A549 treated with RU486 at 1 μM for 4 hours (cell line): Measurements from ENCODE around the gene CLEC2A. TPM values are rescaled to one million over a fixed set of nuclear protein-coding genes. Genes with fewer than 3 reads are reported as not detected.

Source experiments
- total RNA-seq: library from RNA; stranded (reverse); fragments of 200-300 nt; extraction: Qiagen RNA extraction; gene quantifications from 5 replicates; pipeline ENCODE4 v1.2.3, GENCODE V29; 2022; ENCODE audit warnings: low read depth

CLEC2A gene
- total RNA-seq, result not detected in 5 replicates

GRCh38 chr12:9932270-9932669, at the start of gene CLEC2A:
CLEC2A (minus strand) TSS chr12:9932370; CDS start chr12:9932329, 41 bp downstream.

GRCh38 chr12:9971181-9971580, 39.0 kb upstream of the CLEC2A start, which contains the start of gene CLEC12A:
CLEC12A (plus strand) TSS chr12:9971409; CDS start chr12:9971597, 188 bp downstream.

GRCh38 chr12:9881246-9881645, 50.9 kb downstream of the CLEC2A start, which contains the start of gene KLRF2:
KLRF2 (plus strand) TSS chr12:9881489; CDS start chr12:9881596, 107 bp downstream.

GRCh38 chr12:9869307-9870161, 62.6 kb downstream of the CLEC2A start, which contains the start of gene CLEC2B:
CLEC2B (minus strand) TSS chr12:9869354.

Other genes starting within 250 kb of the CLEC2A start
- not detected in 5 replicates for gene CLECL1, start 199.3 kb downstream of the CLEC2A start, total RNA-seq
- not detected in 5 replicates for gene CD69, start 171.5 kb downstream of the CLEC2A start, total RNA-seq
- not detected in 5 replicates for gene KLRF1, start 104.9 kb downstream of the CLEC2A start, total RNA-seq
- gene CLEC2B, start 63.0 kb downstream of the CLEC2A start, total RNA-seq, result 1.4 to 2.0 TPM (median 1.7 TPM) in 5 replicates
- gene KLRF2, start 50.9 kb downstream of the CLEC2A start, total RNA-seq, result not detected in 5 replicates
- not detected in 5 replicates for gene CLEC12A, start 39.0 kb upstream of the CLEC2A start, total RNA-seq
- not detected in 5 replicates for gene CLEC1B, start 66.8 kb upstream of the CLEC2A start, total RNA-seq
- gene CLEC12B, start 78.3 kb upstream of the CLEC2A start, total RNA-seq, result not detected in 5 replicates
- not detected in 5 replicates for gene CLEC9A, start 98.3 kb upstream of the CLEC2A start, total RNA-seq
- gene CLEC1A, start 166.6 kb upstream of the CLEC2A start, total RNA-seq, result not detected in 5 replicates
- gene CLEC7A, start 197.8 kb upstream of the CLEC2A start, total RNA-seq, result not detected in 5 replicates
- gene OLR1, start 239.8 kb upstream of the CLEC2A start, total RNA-seq, result 1.0 to 2.1 TPM (median 1.2 TPM) in 5 replicates
- gene TMEM52B, start 246.7 kb upstream of the CLEC2A start, total RNA-seq, result 0.05 to 0.18 TPM (median 0.13 TPM) in 4 of 5 replicates, not detected in the other